ENCODE measurements around the gene GRAMD2B.

The GRAMD2B gene

GRCh38 chr5:126410623-126411022, 12.6 kb upstream of the GRAMD2B start:
- H3K4me3 ChIP-seq (ENCODE audit: control insufficient read depth, low read depth, low read length) = no peak overlapping the region
- DNase-seq (ENCODE audit: low read depth) = no peak
- TF ChIP-seq, protein P1, sequence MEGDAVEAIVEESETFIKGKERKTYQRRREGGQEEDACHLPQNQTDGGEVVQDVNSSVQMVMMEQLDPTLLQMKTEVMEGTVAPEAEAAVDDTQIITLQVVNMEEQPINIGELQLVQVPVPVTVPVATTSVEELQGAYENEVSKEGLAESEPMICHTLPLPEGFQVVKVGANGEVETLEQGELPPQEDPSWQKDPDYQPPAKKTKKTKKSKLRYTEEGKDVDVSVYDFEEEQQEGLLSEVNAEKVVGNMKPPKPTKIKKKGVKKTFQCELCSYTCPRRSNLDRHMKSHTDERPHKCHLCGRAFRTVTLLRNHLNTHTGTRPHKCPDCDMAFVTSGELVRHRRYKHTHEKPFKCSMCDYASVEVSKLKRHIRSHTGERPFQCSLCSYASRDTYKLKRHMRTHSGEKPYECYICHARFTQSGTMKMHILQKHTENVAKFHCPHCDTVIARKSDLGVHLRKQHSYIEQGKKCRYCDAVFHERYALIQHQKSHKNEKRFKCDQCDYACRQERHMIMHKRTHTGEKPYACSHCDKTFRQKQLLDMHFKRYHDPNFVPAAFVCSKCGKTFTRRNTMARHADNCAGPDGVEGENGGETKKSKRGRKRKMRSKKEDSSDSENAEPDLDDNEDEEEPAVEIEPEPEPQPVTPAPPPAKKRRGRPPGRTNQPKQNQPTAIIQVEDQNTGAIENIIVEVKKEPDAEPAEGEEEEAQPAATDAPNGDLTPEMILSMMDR (IDR thresholded peaks at IDR 0.05; ENCODE audit: control insufficient read depth, insufficient read depth, low read depth, low read length, missing control alignments) = no peak

DNA sequence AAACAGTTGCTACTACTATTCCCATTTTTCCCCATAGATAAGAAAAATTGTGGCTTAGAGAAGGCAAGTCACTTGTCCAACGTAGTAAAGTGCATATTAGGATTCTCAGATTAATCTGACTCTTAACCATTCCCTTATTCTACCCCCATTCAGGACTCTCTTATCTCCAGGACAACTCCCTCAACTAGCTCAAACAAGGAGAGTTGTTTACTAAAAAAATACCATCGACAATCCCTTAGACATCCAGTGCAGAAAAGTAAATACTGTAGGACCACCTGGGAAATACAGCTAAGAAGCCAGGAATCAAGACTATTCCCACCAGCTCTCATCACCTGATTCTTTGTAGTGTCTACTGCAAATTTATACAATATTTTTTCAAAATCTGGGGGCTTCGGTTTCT, 9.4 kb upstream of the GRAMD2B start:
- DNase-seq (ENCODE audit: low read depth) = no peak
- TF ChIP-seq, protein P1 (IDR thresholded peaks at IDR 0.05; ENCODE audit: control insufficient read depth, insufficient read depth, low read depth, low read length, missing control alignments) = no peak
- no peak overlapping the region for H3K4me3 ChIP-seq (ENCODE audit: control insufficient read depth, low read depth, low read length)

DNA sequence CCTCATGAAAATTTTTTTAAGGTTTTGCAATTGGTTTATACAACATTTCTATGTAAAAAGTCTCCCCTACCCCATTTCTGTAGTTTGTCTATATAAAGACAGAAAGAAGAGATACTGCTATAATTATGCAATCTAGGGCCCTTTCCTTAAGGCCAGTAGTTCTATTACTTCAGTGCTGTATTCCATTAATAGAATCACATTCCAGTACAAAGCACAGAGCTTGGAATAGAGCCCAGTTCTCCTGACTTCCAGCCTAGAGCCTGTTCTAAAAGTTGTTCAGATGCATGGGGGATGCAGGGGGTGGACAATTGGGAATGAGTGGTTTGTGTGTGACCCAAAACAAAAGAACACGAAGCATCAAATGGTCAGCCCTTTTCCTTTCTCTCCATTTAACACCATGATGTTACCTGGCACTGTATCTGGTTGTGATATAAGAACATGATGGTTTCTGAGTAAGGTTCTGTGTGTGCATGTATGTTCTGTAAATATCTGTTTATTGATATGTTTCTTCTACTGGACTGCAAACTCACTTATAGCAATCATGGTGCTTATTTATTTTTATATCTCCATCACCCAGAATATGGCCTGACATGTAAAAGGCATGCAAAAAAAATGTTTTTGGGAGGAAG, 8.2 kb upstream of the GRAMD2B start:
- TF ChIP-seq, protein P1 (IDR thresholded peaks at IDR 0.05; ENCODE audit: control insufficient read depth, insufficient read depth, low read depth, low read length, missing control alignments) = no peak
- no peak for DNase-seq (ENCODE audit: low read depth)
- H3K4me3 ChIP-seq (ENCODE audit: control insufficient read depth, low read depth, low read length) = no peak overlapping the region

- TF ChIP-seq, protein P1 (IDR thresholded peaks at IDR 0.05; ENCODE audit: control insufficient read depth, insufficient read depth, low read depth, low read length, missing control alignments) = no peak
- DNase-seq (ENCODE audit: low read depth) = no peak
- no peak overlapping the region for H3K4me3 ChIP-seq (ENCODE audit: control insufficient read depth, low read depth, low read length)
Measured at GRCh38 chr5:126415789-126416188, 7.4 kb upstream of the GRAMD2B start.

- H3K4me3 ChIP-seq (ENCODE audit: control insufficient read depth, low read depth, low read length) = no peak overlapping the region
- DNase-seq (ENCODE audit: low read depth) = no peak
- TF ChIP-seq, protein P1 (IDR thresholded peaks at IDR 0.05; ENCODE audit: control insufficient read depth, insufficient read depth, low read depth, low read length, missing control alignments) = no peak
Measured at GRCh38 chr5:126416266-126416925, 6.8 kb upstream of the GRAMD2B start.

- no peak overlapping the region for H3K4me3 ChIP-seq (ENCODE audit: control insufficient read depth, low read depth, low read length)
Measured at GRCh38 chr5:126417178-126417577, 6.0 kb upstream of the GRAMD2B start.

More at GRCh38 chr5:126417178-126417577, 6.0 kb upstream of the GRAMD2B start:
- TF ChIP-seq, protein P1 (IDR thresholded peaks at IDR 0.05; ENCODE audit: control insufficient read depth, insufficient read depth, low read depth, low read length, missing control alignments) = no peak
- DNase-seq (ENCODE audit: low read depth) = no peak

All from AG09309 (cell line).